Hepatocyte (in vitro differentiated cells): ENCODE results near the gene UBTD2.

ENCODE experiments used
- CTCF ChIP-seq: fragments of 200-600 bp; sonication (generic); IDR thresholded peaks from 2 replicates; pipeline ENCODE4 v1.5.1; 2016; ENCODE audit warnings: antibody characterized with exemption, mild to moderate bottlenecking; ENCODE audit not compliant: poor library complexity
- EZH2 ChIP-seq: fragments of 200-600 bp; sonication (generic); IDR thresholded peaks from 2 replicates; pipeline ENCODE4 v1.6.1; 2016; ENCODE audit warnings: antibody characterized with exemption, mild to moderate bottlenecking, borderline replicate concordance

- no peak for TF ChIP-seq CTCF
- no peak for TF ChIP-seq EZH2
Observed at GRCh38 chr5:172303572-172304335, 20.2 kb upstream of the UBTD2 start.
